ENCODE results near the gene RASGRF1. TPM values are rescaled to one million over a fixed set of nuclear protein-coding genes. Genes with fewer than 3 reads are reported as not detected.

The RASGRF1 gene
- total RNA-seq, 1 donor, result under 0.01 TPM

DNA sequence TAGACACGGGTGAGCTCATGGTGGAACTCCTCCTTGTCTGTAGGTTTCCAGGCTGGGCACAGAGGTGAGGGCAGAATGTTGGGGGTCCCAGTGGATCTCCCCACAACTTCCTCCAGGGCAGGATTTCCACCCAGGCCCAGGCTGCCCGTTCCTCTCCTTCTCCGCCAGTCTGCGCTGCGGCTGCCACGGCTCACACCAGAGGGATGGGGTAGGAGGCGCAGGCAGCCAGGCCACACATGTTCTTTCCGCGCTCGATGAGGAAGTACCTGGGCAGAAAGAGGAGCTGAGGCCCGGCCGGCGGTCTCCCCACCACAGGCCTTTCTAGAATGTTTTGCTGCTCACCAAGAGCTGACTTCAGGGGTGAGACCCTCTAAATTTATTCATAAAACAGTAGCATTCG lies 168.6 kb downstream of the RASGRF1 start:
- no peak for DNase-seq (ENCODE audit: insufficient read length, low spot score, missing footprints)
- H4K20me1 ChIP-seq (ENCODE audit: insufficient read depth, low read length), result peaks cover 19% of the 10 kb centered on the region
- TF ChIP-seq, protein P1, sequence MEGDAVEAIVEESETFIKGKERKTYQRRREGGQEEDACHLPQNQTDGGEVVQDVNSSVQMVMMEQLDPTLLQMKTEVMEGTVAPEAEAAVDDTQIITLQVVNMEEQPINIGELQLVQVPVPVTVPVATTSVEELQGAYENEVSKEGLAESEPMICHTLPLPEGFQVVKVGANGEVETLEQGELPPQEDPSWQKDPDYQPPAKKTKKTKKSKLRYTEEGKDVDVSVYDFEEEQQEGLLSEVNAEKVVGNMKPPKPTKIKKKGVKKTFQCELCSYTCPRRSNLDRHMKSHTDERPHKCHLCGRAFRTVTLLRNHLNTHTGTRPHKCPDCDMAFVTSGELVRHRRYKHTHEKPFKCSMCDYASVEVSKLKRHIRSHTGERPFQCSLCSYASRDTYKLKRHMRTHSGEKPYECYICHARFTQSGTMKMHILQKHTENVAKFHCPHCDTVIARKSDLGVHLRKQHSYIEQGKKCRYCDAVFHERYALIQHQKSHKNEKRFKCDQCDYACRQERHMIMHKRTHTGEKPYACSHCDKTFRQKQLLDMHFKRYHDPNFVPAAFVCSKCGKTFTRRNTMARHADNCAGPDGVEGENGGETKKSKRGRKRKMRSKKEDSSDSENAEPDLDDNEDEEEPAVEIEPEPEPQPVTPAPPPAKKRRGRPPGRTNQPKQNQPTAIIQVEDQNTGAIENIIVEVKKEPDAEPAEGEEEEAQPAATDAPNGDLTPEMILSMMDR (IDR thresholded peaks at IDR 0.05; ENCODE audit: extremely low read depth, low read depth, low read length), result no peak
- no peak overlapping the region for H3K4me2 ChIP-seq (ENCODE audit: insufficient read depth, low read length)
- no peak overlapping the region for H2AFZ ChIP-seq (ENCODE audit: low read length)
- H3K79me2 ChIP-seq (ENCODE audit: insufficient read depth, low read length), result peaks cover 4% of the 10 kb centered on the region
- H3K4me1 ChIP-seq (ENCODE audit: insufficient read depth, low read length), result peaks cover 3% of the 10 kb centered on the region
- no peak overlapping the region for H3K4me3 ChIP-seq (ENCODE audit: insufficient read depth, low read length)
- H3K9me3 ChIP-seq (ENCODE audit: low read depth, low read length), result no peaks in the 10 kb centered on the region
- H3K27me3 ChIP-seq (ENCODE audit: insufficient read depth, low read length), result no peaks in the 10 kb centered on the region
- H3K27ac ChIP-seq (ENCODE audit: low read depth, low read length), result no peak overlapping the region
- H3K36me3 ChIP-seq (ENCODE audit: insufficient read depth, low read length), result peaks cover 58% of the 10 kb centered on the region

DNA sequence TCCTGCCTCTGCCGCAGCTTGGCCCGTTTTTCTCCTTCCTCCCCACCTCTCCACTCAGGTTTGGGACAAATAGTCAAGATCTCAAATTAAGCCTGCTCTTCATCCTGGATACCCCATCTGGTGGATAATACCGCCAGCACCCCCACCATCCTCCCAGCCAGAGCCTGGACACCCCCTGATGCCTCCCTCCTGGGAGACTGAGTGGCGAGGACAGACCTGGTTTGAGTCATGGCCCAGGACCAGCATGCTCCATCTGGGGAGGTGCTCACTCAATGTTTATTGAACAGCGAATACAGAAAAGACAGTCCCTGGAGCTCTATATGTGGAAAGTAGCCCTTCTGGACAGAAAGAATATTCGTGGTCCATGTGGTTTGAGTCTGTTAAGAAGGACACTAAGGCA lies 169.1 kb downstream of the RASGRF1 start:
- no peak overlapping the region for H3K4me3 ChIP-seq (ENCODE audit: insufficient read depth, low read length)
- H2AFZ ChIP-seq (ENCODE audit: low read length), result no peak overlapping the region
- peaks cover 58% of the 10 kb centered on the region for H3K36me3 ChIP-seq (ENCODE audit: insufficient read depth, low read length)
- TF ChIP-seq, protein P1 (IDR thresholded peaks at IDR 0.05; ENCODE audit: extremely low read depth, low read depth, low read length), result no peak
- peaks cover 4% of the 10 kb centered on the region for H3K79me2 ChIP-seq (ENCODE audit: insufficient read depth, low read length)
- H3K9me3 ChIP-seq (ENCODE audit: low read depth, low read length), result no peaks in the 10 kb centered on the region
- H3K27ac ChIP-seq (ENCODE audit: low read depth, low read length), result no peak overlapping the region
- H3K27me3 ChIP-seq (ENCODE audit: insufficient read depth, low read length), result no peaks in the 10 kb centered on the region
- peaks cover 19% of the 10 kb centered on the region for H4K20me1 ChIP-seq (ENCODE audit: insufficient read depth, low read length)
- no peak overlapping the region for H3K4me2 ChIP-seq (ENCODE audit: insufficient read depth, low read length)
- peak; percentile 67 for DNase-seq (ENCODE audit: insufficient read length, low spot score, missing footprints)
- H3K4me1 ChIP-seq (ENCODE audit: insufficient read depth, low read length), result peaks cover 5% of the 10 kb centered on the region

DNA sequence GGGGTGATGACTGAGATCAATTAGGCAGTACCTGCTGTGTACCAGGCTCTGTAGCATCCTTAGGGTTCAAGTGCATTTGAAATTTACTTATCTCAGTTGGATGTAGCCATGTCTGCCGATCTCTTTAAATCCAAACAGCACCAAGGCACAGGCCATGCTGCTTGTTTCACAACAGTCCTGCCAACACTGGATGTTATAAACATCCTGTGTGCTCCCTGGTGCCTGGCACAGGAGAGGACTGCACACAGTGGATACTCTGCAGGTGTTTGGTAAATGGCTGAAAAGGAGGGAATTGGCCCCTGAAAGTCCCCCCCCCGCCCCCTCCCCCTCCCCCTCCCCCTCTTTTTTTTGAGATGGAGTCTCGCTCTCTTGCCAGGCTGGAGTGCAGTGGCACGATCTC lies 172.7 kb downstream of the RASGRF1 start:
- H3K9me3 ChIP-seq (ENCODE audit: low read depth, low read length), result no peaks in the 10 kb centered on the region
- DNase-seq (ENCODE audit: insufficient read length, low spot score, missing footprints), result no peak
- peaks cover 31% of the 10 kb centered on the region for H4K20me1 ChIP-seq (ENCODE audit: insufficient read depth, low read length)
- H3K4me2 ChIP-seq (ENCODE audit: insufficient read depth, low read length), result no peak overlapping the region
- H3K27me3 ChIP-seq (ENCODE audit: insufficient read depth, low read length), result no peaks in the 10 kb centered on the region
- H3K79me2 ChIP-seq (ENCODE audit: insufficient read depth, low read length), result peaks cover 10% of the 10 kb centered on the region
- peaks cover 73% of the 10 kb centered on the region for H3K36me3 ChIP-seq (ENCODE audit: insufficient read depth, low read length)
- H3K4me3 ChIP-seq (ENCODE audit: insufficient read depth, low read length), result no peak overlapping the region
- TF ChIP-seq, protein P1 (IDR thresholded peaks at IDR 0.05; ENCODE audit: extremely low read depth, low read depth, low read length), result no peak
- H2AFZ ChIP-seq (ENCODE audit: low read length), result no peak overlapping the region
- no peak overlapping the region for H3K27ac ChIP-seq (ENCODE audit: low read depth, low read length)
- peaks cover 16% of the 10 kb centered on the region for H3K4me1 ChIP-seq (ENCODE audit: insufficient read depth, low read length)

DNA sequence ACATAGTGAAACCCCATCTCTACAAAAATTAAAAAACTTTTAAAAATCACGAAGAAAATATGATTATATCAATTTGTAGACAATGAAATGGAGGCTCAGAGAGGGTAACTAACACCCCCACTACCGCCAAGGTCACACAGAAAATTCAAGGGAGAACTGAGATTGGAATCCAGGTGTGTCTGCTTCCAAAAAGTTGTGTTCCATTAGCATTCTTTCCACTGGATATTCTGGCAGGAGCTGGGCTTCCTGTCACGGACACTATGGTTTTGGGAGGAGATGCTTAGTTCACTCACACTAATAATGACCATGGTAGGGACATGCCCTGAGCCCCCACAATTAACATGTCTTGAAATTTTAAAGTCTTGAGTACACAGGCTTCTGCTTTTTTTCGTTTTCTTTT lies 174.5 kb downstream of the RASGRF1 start:
- Histone ChIP-seq H3K4me2 (ENCODE audit: insufficient read depth, low read length) (no peak overlapping the region), H3K4me1 (ENCODE audit: insufficient read depth, low read length) (peaks cover 16% of the 10 kb centered on the region), H3K36me3 (ENCODE audit: insufficient read depth, low read length) (peaks cover 73% of the 10 kb centered on the region), H3K9me3 (ENCODE audit: low read depth, low read length) (no peaks in the 10 kb centered on the region), H4K20me1 (ENCODE audit: insufficient read depth, low read length) (peaks cover 33% of the 10 kb centered on the region), H2AFZ (ENCODE audit: low read length) (no peak overlapping the region), H3K4me3 (ENCODE audit: insufficient read depth, low read length) (no peak overlapping the region), H3K27me3 (ENCODE audit: insufficient read depth, low read length) (no peaks in the 10 kb centered on the region), H3K27ac (ENCODE audit: low read depth, low read length) (no peak overlapping the region), H3K79me2 (ENCODE audit: insufficient read depth, low read length) (peaks cover 21% of the 10 kb centered on the region)
- no peak for DNase-seq (ENCODE audit: insufficient read length, low spot score, missing footprints)
- TF ChIP-seq, protein P1 (IDR thresholded peaks at IDR 0.05; ENCODE audit: extremely low read depth, low read depth, low read length), result no peak

All from osteoblast (primary cell).